WTC11 (cell line): ENCODE data around the gene CDC45.

Experiments used
- CTCF ChIP-seq: fragments of 200-600 bp; IDR thresholded peaks from 2 replicates; pipeline ENCODE4 v1.8.0; 2022; ENCODE audit warnings: antibody characterized with exemption
- JUN ChIP-seq: sonication (generic); formaldehyde crosslinking; IDR thresholded peaks from 2 replicates; pipeline ENCODE4 v1.8.0; 2023; ENCODE audit warnings: mild to moderate bottlenecking, missing genetic modification reagents
- RELA ChIP-seq: sonication (generic); formaldehyde crosslinking; IDR thresholded peaks from 2 replicates; pipeline ENCODE4 v1.8.1; 2022; ENCODE audit warnings: missing genetic modification reagents, mild to moderate bottlenecking, borderline replicate concordance

GRCh38 chr22:19443544-19444211 is 36.0 kb upstream of the CDC45 start:
- no peak for TF ChIP-seq CTCF
- TF ChIP-seq JUN = no peak
- no peak for TF ChIP-seq RELA (CRISPR knock-in tag)
